A673 (cell line): ENCODE data around the gene FRMD4A. TPM values are rescaled to one million over a fixed set of nuclear protein-coding genes. Genes with fewer than 3 reads are reported as not detected.

ENCODE experiments used
- BruUV-seq: library from RNA; stranded (reverse); fragments of 400-500 nt; replicated peaks from 2 replicates; lab custom pipeline; 2021; lab: Mats Ljungman, UMichigan
- CTCF ChIA-PET: fragments of 300-600 bp; sonication (Branson Sonifier 250); formaldehyde crosslinking; loops from one replicate; lab custom pipeline; 2022; ENCODE audit warnings: antibody characterized with exemption; lab: Charles Lee
- POLR2A ChIA-PET: fragments of 300-600 bp; sonication (Branson Sonifier 250); formaldehyde crosslinking; loops from one replicate; lab custom pipeline; 2022; ENCODE audit warnings: antibody characterized with exemption; ENCODE audit not compliant: low non-redundant PET; lab: Charles Lee
- DNase-seq: peaks from one replicate; pipeline ENCODE4 v3.0.0-alpha.2; 2015; ENCODE audit warnings: low spot score
- H3K27ac ChIP-seq: fragments of 200-600 bp; sonication (generic); 2 replicates; pipeline ENCODE4 v1.5.1; 2016; ENCODE audit warnings: mixed run types, low read depth, mild to moderate bottlenecking, mixed read lengths, antibody characterized with exemption, low read length; ENCODE audit not compliant: poor library complexity, severe bottlenecking
- H3K27me3 ChIP-seq: fragments of 200-600 bp; sonication (generic); replicated peaks from 2 replicates; pipeline ENCODE4 v1.6.1; 2017; ENCODE audit warnings: mixed run types, low read depth, mild to moderate bottlenecking, mixed read lengths, antibody characterized with exemption, low read length; ENCODE audit not compliant: insufficient read depth, poor library complexity
- H3K36me3 ChIP-seq: fragments of 200-600 bp; sonication (generic); 2 replicates; pipeline ENCODE4 v1.6.1; 2016; ENCODE audit warnings: mixed run types, mild to moderate bottlenecking, mixed read lengths, antibody characterized with exemption, low read length; ENCODE audit not compliant: insufficient read depth, poor library complexity, severe bottlenecking
- H3K4me1 ChIP-seq: fragments of 200-600 bp; sonication (generic); 2 replicates; pipeline ENCODE4 v1.6.1; 2017; ENCODE audit warnings: mixed run types, mild to moderate bottlenecking, mixed read lengths, antibody characterized with exemption, low read length; ENCODE audit not compliant: insufficient read depth, poor library complexity, severe bottlenecking
- H3K4me3 ChIP-seq: fragments of 200-600 bp; sonication (generic); 2 replicates; pipeline ENCODE4 v1.5.1; 2016; ENCODE audit warnings: low read depth, mixed run types, mild to moderate bottlenecking, mixed read lengths, low read length; ENCODE audit not compliant: poor library complexity, severe bottlenecking
- H3K9me3 ChIP-seq: fragments of 200-600 bp; sonication (generic); 2 replicates; pipeline ENCODE4 v1.6.1; 2016; ENCODE audit warnings: mixed run types, low read depth, mild to moderate bottlenecking, mixed read lengths, antibody characterized with exemption, low read length; ENCODE audit not compliant: poor library complexity, severe bottlenecking
- CTCF ChIP-seq: fragments of 300-800, 200-600 bp; sonication (generic); conservative IDR thresholded peaks from 2 replicates; pipeline ENCODE4 v1.5.1; 2017; ENCODE audit warnings: low read depth, mild to moderate bottlenecking, antibody characterized with exemption, low read length, moderate library complexity, mixed read lengths
- EZH2 ChIP-seq: fragments of 200-600 bp; sonication (generic); IDR thresholded peaks from 2 replicates; pipeline ENCODE4 v1.6.1; 2017; ENCODE audit warnings: borderline replicate concordance, low read depth, mild to moderate bottlenecking, mixed read lengths, antibody characterized with exemption, low read length; ENCODE audit not compliant: poor library complexity, severe bottlenecking
- intact Hi-C: fragments of 100-400 bp; cut with micrococcal nuclease; formaldehyde crosslinking; loops from one replicate; pipeline ENCODE4 v1.10.0; 2022; ENCODE audit not compliant: unreplicated experiment
- total RNA-seq: library from RNA; stranded (reverse); gene quantifications from 2 replicates; pipeline ENCODE4 v1.2.3, GENCODE V29; 2021

The FRMD4A gene
- total RNA-seq, 1 experiment from 2014 or later = 26.3 TPM

- Histone ChIP-seq H3K4me3 (no peak overlapping the region), H3K27me3 (no peaks in the 10 kb centered on the region), H3K27ac (no peak overlapping the region), H3K36me3 (no peaks in the 10 kb centered on the region), H3K9me3 (no peaks in the 10 kb centered on the region), H3K4me1 (peaks cover 6% of the 10 kb centered on the region)
- no peak for TF ChIP-seq EZH2
- TF ChIP-seq CTCF = no peak
- ChIA-PET CTCF (no interaction called here), POLR2A (no interaction called here)
- no TSS peak for BruUV-seq
- no peak for DNase-seq
- intact Hi-C loops = no loop called here
Measured at GRCh38 chr10:13977861-13978532, 352.7 kb downstream of the FRMD4A start.

GRCh38 chr10:13973742-13974141 lies 357.0 kb downstream of the FRMD4A start:
- CTCF ChIA-PET = no interaction called here
- intact Hi-C loops = no loop called here
- BruUV-seq = no TSS peak
- Histone ChIP-seq H3K9me3 (no peaks in the 10 kb centered on the region), H3K36me3 (no peaks in the 10 kb centered on the region), H3K27me3 (no peaks in the 10 kb centered on the region), H3K4me3 (no peak overlapping the region), H3K4me1 (no peaks in the 10 kb centered on the region), H3K27ac (no peak overlapping the region)
- no peak for TF ChIP-seq CTCF
- no peak for TF ChIP-seq EZH2
- no peak for DNase-seq
- POLR2A ChIA-PET = no interaction called here

GRCh38 chr10:13972609-13973008 lies 358.1 kb downstream of the FRMD4A start:
- no peak overlapping the region for H3K4me3 ChIP-seq
- no peak overlapping the region for H3K27ac ChIP-seq
- no peaks in the 10 kb centered on the region for H3K27me3 ChIP-seq
- no peak for TF ChIP-seq EZH2
- TF ChIP-seq CTCF = no peak
- intact Hi-C loops = no loop called here
- DNase-seq = no peak
- H3K36me3 ChIP-seq = no peaks in the 10 kb centered on the region
- BruUV-seq = no TSS peak
- H3K9me3 ChIP-seq = no peaks in the 10 kb centered on the region
- ChIA-PET CTCF (no interaction called here), POLR2A (no interaction called here)
- H3K4me1 ChIP-seq = no peaks in the 10 kb centered on the region
